Trophoblast cell (in vitro differentiated cells and primary cell): ENCODE results near the gene MEIS3.

Experiments used
- DNase-seq, 2 donors: peaks; one replicate each; pipeline ENCODE4 v3.0.0-alpha.2; 2016
- H2AFZ ChIP-seq: 2 replicates; pipeline ENCODE4 v1.6.1; 2013; ENCODE audit warnings: low read length, moderate library complexity, mild to moderate bottlenecking; ENCODE audit not compliant: insufficient read depth, poor library complexity
- H2AK5ac ChIP-seq: 2 replicates; pipeline ENCODE4 v1.6.1; 2013; ENCODE audit warnings: mild to moderate bottlenecking, low read length
- H2BK120ac ChIP-seq: 2 replicates; pipeline ENCODE4 v1.6.1; 2013; ENCODE audit warnings: low read length, mild to moderate bottlenecking, moderate library complexity; ENCODE audit not compliant: insufficient read depth, poor library complexity
- H2BK12ac ChIP-seq: 2 replicates; pipeline ENCODE4 v1.6.1; 2013; ENCODE audit warnings: mild to moderate bottlenecking, low read length, moderate library complexity
- H2BK5ac ChIP-seq: 2 replicates; pipeline ENCODE4 v1.6.1; 2013; ENCODE audit warnings: low read length, low read depth, moderate library complexity, mild to moderate bottlenecking; ENCODE audit not compliant: poor library complexity
- H3K14ac ChIP-seq: 2 replicates; pipeline ENCODE4 v1.6.1; 2013; ENCODE audit warnings: mild to moderate bottlenecking, low read length
- H3K18ac ChIP-seq: 2 replicates; pipeline ENCODE4 v1.6.1; 2013; ENCODE audit warnings: mild to moderate bottlenecking, low read length
- H3K23ac ChIP-seq: 2 replicates; pipeline ENCODE4 v1.6.1; 2013; ENCODE audit warnings: low read length
- H3K27ac ChIP-seq: 2 replicates; pipeline ENCODE4 v1.5.1; 2013; ENCODE audit warnings: low read depth, mild to moderate bottlenecking, inconsistent platforms, low read length, moderate library complexity
- H3K27me3 ChIP-seq: 2 replicates; pipeline ENCODE4 v1.6.1; 2013; ENCODE audit warnings: inconsistent platforms, mild to moderate bottlenecking, low read length, moderate library complexity; ENCODE audit not compliant: insufficient read depth
- H3K36me3 ChIP-seq, 2 experiments: 1 replicate in 1 of 2; 2 replicates in 1 of 2; pipeline ENCODE4 v1.6.1; 2013; ENCODE audit warnings: low read length in 2 of 2, mild to moderate bottlenecking in 2 of 2, moderate library complexity in 1 of 2; ENCODE audit not compliant: insufficient read depth in 2 of 2, control insufficient read depth in 1 of 2
- H3K4ac ChIP-seq: 2 replicates; pipeline ENCODE4 v1.6.1; 2013; ENCODE audit warnings: low read depth, mild to moderate bottlenecking, low read length, moderate library complexity
- H3K4me1 ChIP-seq, 2 experiments: 1 replicate in 1 of 2; 2 replicates in 1 of 2; pipeline ENCODE4 v1.6.1; 2013; ENCODE audit warnings: low read length in 2 of 2, mild to moderate bottlenecking in 2 of 2, moderate library complexity in 1 of 2; ENCODE audit not compliant: insufficient read depth in 2 of 2, control insufficient read depth in 1 of 2
- H3K4me2 ChIP-seq: 2 replicates; pipeline ENCODE4 v1.6.1; 2013; ENCODE audit warnings: inconsistent platforms, mild to moderate bottlenecking, low read length, moderate library complexity
- H3K4me3 ChIP-seq: 2 replicates; pipeline ENCODE4 v1.5.1; 2013; ENCODE audit warnings: mild to moderate bottlenecking, low read depth, low read length, inconsistent platforms
- H3K79me1 ChIP-seq: one replicate; pipeline ENCODE4 v1.6.1; 2013; ENCODE audit warnings: low read length
- H3K79me2 ChIP-seq: 2 replicates; pipeline ENCODE4 v1.6.1; 2013; ENCODE audit warnings: low read length, mild to moderate bottlenecking; ENCODE audit not compliant: control insufficient read depth, insufficient read depth, poor library complexity
- H3K9ac ChIP-seq: 2 replicates; pipeline ENCODE4 v1.6.1; 2013; ENCODE audit warnings: mild to moderate bottlenecking, low read length
- H3K9me3 ChIP-seq: 2 replicates; pipeline ENCODE4 v1.6.1; 2013; ENCODE audit warnings: low read depth, mild to moderate bottlenecking, control low read depth, inconsistent platforms, low read length; ENCODE audit not compliant: insufficient read depth
- H4K12ac ChIP-seq: 2 replicates; pipeline ENCODE4 v1.6.1; 2013; ENCODE audit warnings: low read depth, mild to moderate bottlenecking, low read length, moderate library complexity
- H4K8ac ChIP-seq: 2 replicates; pipeline ENCODE4 v1.6.1; 2013; ENCODE audit warnings: low read depth, mild to moderate bottlenecking, low read length, moderate library complexity
- H4K91ac ChIP-seq: one replicate; pipeline ENCODE4 v1.6.1; 2013; ENCODE audit warnings: low read depth, mild to moderate bottlenecking, low read length, moderate library complexity
- whole genome bisulfite sequencing: extraction: QIAGEN DNeasy Blood & Tissue Kit; methylation state at CpG from one replicate; pipeline ENCODE4 v1.1.7; 2013; ENCODE audit warnings: missing lambda C conversion rate; ENCODE audit not compliant: insufficient read length, insufficient coverage; ENCODE audit errors: extremely low coverage; 5-methylcytosine and 5-hydroxymethylcytosine counted together

MEIS3 gene

DNA sequence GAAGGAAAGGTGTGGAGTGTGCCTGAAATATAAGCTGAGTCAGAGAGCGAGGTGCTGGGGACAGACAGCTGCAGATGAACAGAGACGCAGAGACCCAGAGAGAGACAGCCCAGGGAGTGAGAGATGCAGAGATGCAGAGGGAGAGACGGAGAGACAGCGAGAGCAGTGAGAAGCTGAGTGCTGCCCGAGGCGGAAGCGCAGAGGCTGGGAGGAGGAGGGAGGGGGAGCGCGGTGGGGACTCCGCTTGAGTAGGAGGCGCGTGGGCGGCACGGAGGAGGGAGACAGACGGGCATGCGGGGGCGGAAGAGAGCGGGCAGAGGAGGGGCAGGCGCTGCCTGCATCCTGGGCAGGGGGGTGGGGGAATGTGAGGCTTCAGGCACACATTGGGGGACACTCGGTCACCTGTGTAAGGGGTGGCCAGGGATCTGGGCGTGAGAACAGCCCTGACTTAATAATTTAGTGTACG lies 26.6 kb upstream of the MEIS3 start:
- no peak overlapping the region for H3K23ac ChIP-seq
- no CpG with 5 or more reads among the region's 22 CpGs for WGBS
- peaks cover 21% of the 10 kb centered on the region for H3K9me3 ChIP-seq

DNA sequence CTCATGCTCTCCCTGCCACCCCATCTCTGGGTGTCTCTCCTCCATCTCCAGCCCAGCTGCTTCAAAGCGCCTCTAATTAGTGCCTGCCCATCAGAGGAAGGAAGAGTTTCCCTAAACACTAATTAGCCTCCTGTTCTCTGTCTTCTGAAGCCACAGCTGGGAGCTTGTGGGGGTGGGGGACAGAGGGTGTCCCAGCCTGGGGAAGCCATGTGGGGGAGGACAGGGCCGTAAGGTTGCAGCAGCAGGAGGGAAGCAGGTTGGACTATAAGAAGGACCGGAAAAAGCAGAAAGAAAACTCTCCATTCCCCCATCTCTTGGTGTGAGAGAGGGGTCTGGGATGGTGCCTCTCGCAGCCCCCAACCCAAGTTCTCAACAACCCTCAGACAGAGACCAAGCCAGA lies 26.2 kb upstream of the MEIS3 start:
- Histone ChIP-seq H2BK120ac (no peak overlapping the region), H3K36me3 (no peaks in the 10 kb centered on the region), H3K79me2 (no peaks in the 10 kb centered on the region), H3K18ac (no peak overlapping the region), H2BK12ac (no peak overlapping the region), H3K79me1 (no peaks in the 10 kb centered on the region), H4K8ac (no peak overlapping the region), H3K14ac (no peak overlapping the region), H3K27me3 (peaks cover 25% of the 10 kb centered on the region), H2BK5ac (no peak overlapping the region), H3K9me3 (peaks cover 21% of the 10 kb centered on the region), H2AFZ (no peak overlapping the region), H3K4ac (no peak overlapping the region), H3K4me2 (no peak overlapping the region), H3K4me1 (peaks cover 7 to 11% of the 10 kb centered on the region in 2 experiments), H3K23ac (no peak overlapping the region), H4K91ac (no peak overlapping the region), H3K27ac (no peak overlapping the region), H3K4me3 (no peak overlapping the region), H3K9ac (no peak overlapping the region), H4K12ac (no peak overlapping the region), H2AK5ac (no peak overlapping the region)
- no CpG with 5 or more reads among the region's 4 CpGs for WGBS
- no peak for DNase-seq

More for the DNA sequence above, 26.6 kb upstream of the MEIS3 start:
- H3K18ac ChIP-seq = no peak overlapping the region
- no peak overlapping the region for H3K27ac ChIP-seq
- no peak overlapping the region for H2AK5ac ChIP-seq
- H3K4me3 ChIP-seq = no peak overlapping the region
- H3K27me3 ChIP-seq = peaks cover 25% of the 10 kb centered on the region
- H4K8ac ChIP-seq = no peak overlapping the region
- H3K4me2 ChIP-seq = peak overlapping the region; percentile 32
- no peak overlapping the region for H3K4ac ChIP-seq
- no peak overlapping the region for H2BK12ac ChIP-seq
- no peak overlapping the region for H2BK5ac ChIP-seq
- H4K12ac ChIP-seq = no peak overlapping the region
- no peak overlapping the region for H3K9ac ChIP-seq
- DNase-seq = no peak
- H3K79me2 ChIP-seq = no peaks in the 10 kb centered on the region
- H3K79me1 ChIP-seq = no peaks in the 10 kb centered on the region
- H2AFZ ChIP-seq = no peak overlapping the region
- H3K14ac ChIP-seq = no peak overlapping the region
- H3K36me3 ChIP-seq = no peaks in the 10 kb centered on the region
- H3K4me1 ChIP-seq = peaks cover 7 to 11% of the 10 kb centered on the region in 2 experiments
- H2BK120ac ChIP-seq = no peak overlapping the region
- no peak overlapping the region for H4K91ac ChIP-seq

DNA sequence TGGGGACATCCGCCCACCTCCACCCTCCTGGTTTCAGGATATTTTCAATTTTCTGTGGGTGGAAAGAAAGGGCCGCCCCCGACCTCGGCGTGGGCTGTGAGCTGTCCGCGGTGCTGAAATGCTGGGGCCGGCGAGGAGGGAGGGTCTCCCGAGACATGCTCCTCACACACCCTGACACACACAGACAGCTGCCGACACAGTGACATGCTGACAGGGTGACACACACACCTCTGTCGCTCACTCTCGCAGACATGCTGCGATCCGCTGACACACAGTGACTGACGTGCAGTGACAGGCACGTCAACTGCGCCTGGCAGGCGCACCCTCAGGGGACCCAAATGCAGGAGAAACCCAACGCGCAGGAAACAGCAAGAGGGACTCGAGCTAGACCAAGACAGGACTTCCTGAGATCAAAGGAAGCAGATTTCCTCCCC lies 25.1 kb upstream of the MEIS3 start:
- H2BK120ac ChIP-seq = no peak overlapping the region
- DNase-seq = peak; percentile 28 to 66

DNA sequence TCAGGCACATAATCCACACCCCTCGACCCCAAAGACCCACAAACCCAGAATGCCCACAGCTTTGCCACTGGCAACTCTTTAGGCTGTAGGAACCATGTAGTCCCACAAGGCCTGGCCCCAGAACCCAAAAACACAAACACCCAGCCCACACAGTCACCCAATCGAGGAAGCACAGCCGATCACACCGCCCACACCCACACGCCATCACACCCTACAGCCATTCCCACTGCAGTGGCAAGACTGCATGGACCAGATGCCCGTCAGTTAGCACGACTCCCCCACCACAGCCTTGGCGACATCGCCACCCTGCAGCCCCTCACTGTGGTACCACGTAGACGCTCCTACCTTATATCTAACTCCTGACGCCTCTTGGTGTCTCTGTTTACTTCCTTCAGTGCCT lies 24.0 kb upstream of the MEIS3 start:
- no peaks in the 10 kb centered on the region for H3K79me1 ChIP-seq
- H2BK5ac ChIP-seq = no peak overlapping the region
- no peak overlapping the region for H2AFZ ChIP-seq
- H4K12ac ChIP-seq = no peak overlapping the region
- no peaks in the 10 kb centered on the region for H3K79me2 ChIP-seq
- H3K14ac ChIP-seq = no peak overlapping the region
- no peak overlapping the region for H3K4ac ChIP-seq
- no CpG with 5 or more reads among the region's 12 CpGs for WGBS
- H2BK120ac ChIP-seq = no peak overlapping the region
- H2AK5ac ChIP-seq = no peak overlapping the region
- no peak overlapping the region for H3K23ac ChIP-seq
- no peak overlapping the region for H4K8ac ChIP-seq
- H3K4me1 ChIP-seq = peaks cover 7 to 11% of the 10 kb centered on the region in 2 experiments
- H3K27me3 ChIP-seq = peaks cover 24% of the 10 kb centered on the region
- H3K18ac ChIP-seq = no peak overlapping the region
- H3K36me3 ChIP-seq = no peaks in the 10 kb centered on the region
- no peak overlapping the region for H4K91ac ChIP-seq
- no peak for DNase-seq
- no peak overlapping the region for H3K4me3 ChIP-seq
- peaks cover 21% of the 10 kb centered on the region for H3K9me3 ChIP-seq
- H3K27ac ChIP-seq = no peak overlapping the region
- H3K9ac ChIP-seq = no peak overlapping the region
- H2BK12ac ChIP-seq = no peak overlapping the region
- no peak overlapping the region for H3K4me2 ChIP-seq

More for the DNA sequence above, 25.1 kb upstream of the MEIS3 start:
- Histone ChIP-seq H3K4me3 (no peak overlapping the region), H4K8ac (no peak overlapping the region), H3K4me1 (peaks cover 7 to 11% of the 10 kb centered on the region in 2 experiments), H2BK12ac (no peak overlapping the region), H3K27ac (no peak overlapping the region), H4K91ac (no peak overlapping the region), H3K4me2 (no peak overlapping the region), H2BK5ac (no peak overlapping the region), H3K36me3 (no peaks in the 10 kb centered on the region), H3K27me3 (peaks cover 25% of the 10 kb centered on the region), H2AFZ (no peak overlapping the region), H3K79me2 (no peaks in the 10 kb centered on the region), H3K9me3 (peaks cover 21% of the 10 kb centered on the region), H3K23ac (no peak overlapping the region), H4K12ac (no peak overlapping the region), H3K14ac (no peak overlapping the region), H2AK5ac (no peak overlapping the region), H3K18ac (no peak overlapping the region), H3K79me1 (no peaks in the 10 kb centered on the region), H3K9ac (no peak overlapping the region), H3K4ac (no peak overlapping the region)
- no CpG with 5 or more reads among the region's 22 CpGs for WGBS
